Islet precursor cell (in vitro differentiated cells): ENCODE measurements around the gene IGFBP3.
"Not testable (repeated sequence)": the region's sequence is repeated elsewhere in the genome, so short reads cannot be mapped to it uniquely, and the experiment has no call there.

Experiments used
- DNase-seq: peaks from one replicate; pipeline ENCODE4 v3.0.0-alpha.2; 2018

Gene IGFBP3, protein sequence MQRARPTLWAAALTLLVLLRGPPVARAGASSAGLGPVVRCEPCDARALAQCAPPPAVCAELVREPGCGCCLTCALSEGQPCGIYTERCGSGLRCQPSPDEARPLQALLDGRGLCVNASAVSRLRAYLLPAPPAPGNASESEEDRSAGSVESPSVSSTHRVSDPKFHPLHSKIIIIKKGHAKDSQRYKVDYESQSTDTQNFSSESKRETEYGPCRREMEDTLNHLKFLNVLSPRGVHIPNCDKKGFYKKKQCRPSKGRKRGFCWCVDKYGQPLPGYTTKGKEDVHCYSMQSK

GRCh38 chr7:45920502-45921380, at the start of gene IGFBP3:
TSS of gene IGFBP3 (minus strand) at chr7:45921272. CDS start at chr7:45921140, 132 bp downstream.
- DNase-seq: peak; percentile 81

DNA sequence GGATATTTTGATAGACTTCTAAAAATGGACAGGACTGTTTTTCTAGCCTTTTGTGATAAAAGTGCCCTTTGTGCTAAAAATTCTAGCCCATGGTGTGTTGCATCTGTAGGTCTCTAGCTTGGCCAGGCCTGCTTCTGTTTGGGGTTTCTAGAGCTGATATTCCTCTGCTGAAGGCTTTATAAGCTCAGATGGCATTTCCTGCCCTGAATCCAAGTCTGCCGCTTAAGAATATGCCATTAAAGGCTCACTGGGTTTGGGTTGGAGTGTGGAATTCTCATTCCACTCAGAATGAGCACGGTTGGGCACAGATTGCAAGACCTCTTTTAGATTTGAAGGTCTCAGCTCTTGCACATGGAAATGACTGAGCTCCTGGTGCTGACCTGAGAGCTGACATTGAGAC, 49.4 kb upstream of the IGFBP3 start:
- no peak for DNase-seq

GRCh38 chr7:45969940-45970339, 48.9 kb upstream of the IGFBP3 start:
- no peak for DNase-seq

- no peak for DNase-seq
These were observed 47.9 kb upstream of the IGFBP3 start for GRCh38 chr7:45968856-45969541.

DNA sequence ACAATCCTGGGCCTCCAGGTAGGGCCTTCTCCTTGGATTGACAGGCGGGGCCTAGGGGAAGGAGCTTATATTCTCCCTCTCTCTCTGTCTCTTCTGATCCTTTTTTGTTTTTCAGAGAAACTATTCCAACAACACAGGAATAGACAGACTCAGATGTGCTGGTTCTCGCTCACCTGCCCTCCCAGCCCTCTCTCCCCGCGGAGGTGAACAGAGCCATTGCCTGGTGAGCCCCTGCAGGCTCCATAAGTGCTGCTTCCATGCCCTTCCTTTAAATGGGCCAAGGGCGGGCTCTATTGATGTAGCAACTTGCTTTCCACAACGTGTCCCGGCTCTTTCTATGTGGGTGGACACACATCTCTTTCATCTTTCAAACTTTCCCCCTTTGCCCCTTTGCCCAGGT, 47.2 kb upstream of the IGFBP3 start:
- no peak for DNase-seq

- no peak for DNase-seq
These were observed 46.6 kb upstream of the IGFBP3 start for GRCh38 chr7:45967591-45968157.

DNA sequence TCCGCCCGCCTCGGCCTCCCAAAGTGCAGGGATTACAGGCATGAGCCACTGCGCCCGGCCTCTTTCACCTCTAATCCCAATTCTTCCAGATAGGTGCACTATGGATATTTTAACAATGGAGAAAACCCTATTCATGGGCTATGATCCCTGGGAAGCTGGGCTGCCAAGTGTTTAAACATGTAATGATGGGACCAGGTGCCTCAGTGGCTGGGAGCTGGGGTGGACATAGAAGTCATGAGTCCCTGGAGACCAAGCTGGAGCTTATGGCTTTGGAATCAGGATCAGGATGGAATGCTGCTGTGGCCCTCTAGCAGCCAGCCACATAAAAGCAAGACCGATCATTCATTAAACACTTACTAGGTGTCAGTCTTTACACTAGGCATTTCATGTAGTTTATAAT, 41.8 kb upstream of the IGFBP3 start:
- no peak for DNase-seq

DNA sequence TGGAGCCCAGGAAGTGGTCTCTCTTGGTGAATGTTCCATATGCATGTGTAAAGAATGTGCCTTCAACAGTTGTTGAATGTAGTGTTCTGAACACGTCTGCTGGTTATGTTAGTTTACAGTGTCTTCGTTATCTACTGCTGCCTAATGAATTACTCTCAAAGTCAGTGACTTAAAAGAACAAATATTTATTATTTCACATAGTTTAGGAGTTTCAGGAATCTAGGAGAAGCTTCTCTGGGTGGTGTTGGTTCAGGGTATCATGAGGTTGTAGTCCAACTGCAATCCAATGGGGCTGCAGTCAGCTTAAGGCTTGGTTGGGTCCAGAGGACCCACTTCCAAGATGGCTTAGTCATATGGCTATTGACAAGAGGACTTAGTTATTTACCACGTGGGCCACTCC, 36.6 kb upstream of the IGFBP3 start:
- DNase-seq: no peak

- no peak for DNase-seq
These were observed 34.2 kb upstream of the IGFBP3 start for GRCh38 chr7:45955286-45955685.

DNA sequence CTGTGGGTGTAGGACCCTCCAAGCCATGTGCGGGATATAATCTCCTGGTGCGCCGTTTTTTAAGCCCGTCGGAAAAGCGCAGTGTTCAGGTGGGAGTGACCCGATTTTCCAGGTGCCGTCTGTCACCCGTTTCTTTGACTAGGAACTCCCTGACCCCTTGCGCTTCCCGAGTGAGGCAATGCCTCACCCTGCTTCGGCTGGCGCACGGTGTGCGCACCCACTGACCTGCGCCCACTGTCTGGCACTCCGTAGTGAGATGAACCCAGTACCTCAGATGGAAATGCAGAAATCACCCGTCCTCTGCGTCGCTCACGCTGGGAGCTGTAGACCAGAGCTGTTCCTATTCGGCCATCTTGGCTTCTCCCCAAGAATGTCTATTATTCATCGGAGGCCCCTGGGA, 32.0 kb upstream of the IGFBP3 start:
- DNase-seq: not testable (repeated sequence)

DNA sequence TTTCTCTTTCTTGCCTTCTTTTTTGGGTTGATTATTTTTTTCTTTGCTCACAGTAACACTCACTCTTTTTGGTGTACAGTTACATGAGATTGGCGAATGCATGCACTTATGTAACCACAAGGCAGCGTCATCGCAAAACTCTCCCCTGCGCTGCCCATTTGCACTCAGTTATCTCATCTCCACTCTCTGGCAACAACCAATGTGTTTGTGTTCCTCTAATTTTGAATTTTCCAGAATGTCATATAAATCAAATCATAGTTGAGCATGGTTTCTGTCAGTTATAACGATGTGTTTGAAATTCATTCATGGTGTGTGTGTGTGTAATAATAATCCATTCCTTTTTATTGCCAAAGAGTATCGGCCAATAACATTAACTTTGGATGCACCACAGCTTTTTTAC, 23.0 kb upstream of the IGFBP3 start:
- DNase-seq: no peak

- DNase-seq: no peak
These were observed 19.9 kb upstream of the IGFBP3 start for GRCh38 chr7:45940939-45941338.

- not testable (repeated sequence) for DNase-seq
These were observed 19.2 kb upstream of the IGFBP3 start for GRCh38 chr7:45940237-45940781.

DNA sequence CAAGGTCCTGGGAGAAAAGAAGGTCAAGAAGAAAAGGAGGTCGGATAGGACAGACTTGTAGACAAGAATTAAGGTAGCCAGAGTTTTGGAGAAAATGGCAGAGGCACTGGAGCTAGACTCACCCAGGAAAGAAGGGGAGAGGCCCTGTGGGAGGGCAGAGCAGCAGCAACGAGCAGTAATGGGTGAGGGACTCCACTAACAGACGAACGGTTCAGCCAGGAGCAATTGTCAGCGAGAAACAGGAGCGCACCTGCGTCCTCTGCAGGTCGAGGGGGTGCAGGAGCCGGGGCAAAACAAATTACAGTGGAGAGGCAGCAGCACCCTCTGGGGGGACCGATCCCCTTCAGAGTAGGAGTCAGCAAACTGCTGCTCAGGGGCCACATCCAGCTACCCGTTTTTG, 18.5 kb upstream of the IGFBP3 start:
- DNase-seq: no peak

GRCh38 chr7:45938626-45939302, 17.7 kb upstream of the IGFBP3 start:
- DNase-seq: peak; percentile 58

- DNase-seq: no peak
These were observed 16.8 kb upstream of the IGFBP3 start for GRCh38 chr7:45937862-45938261.

GRCh38 chr7:45937301-45937700, 16.2 kb upstream of the IGFBP3 start:
- DNase-seq: peak; percentile 56

- no peak for DNase-seq
These were observed 9.9 kb upstream of the IGFBP3 start for GRCh38 chr7:45930967-45931366.

- DNase-seq: no peak
These were observed 6.6 kb upstream of the IGFBP3 start for GRCh38 chr7:45927721-45928120.

GRCh38 chr7:45924283-45924682, 3.2 kb upstream of the IGFBP3 start:
- peak; percentile 90 for DNase-seq

DNA sequence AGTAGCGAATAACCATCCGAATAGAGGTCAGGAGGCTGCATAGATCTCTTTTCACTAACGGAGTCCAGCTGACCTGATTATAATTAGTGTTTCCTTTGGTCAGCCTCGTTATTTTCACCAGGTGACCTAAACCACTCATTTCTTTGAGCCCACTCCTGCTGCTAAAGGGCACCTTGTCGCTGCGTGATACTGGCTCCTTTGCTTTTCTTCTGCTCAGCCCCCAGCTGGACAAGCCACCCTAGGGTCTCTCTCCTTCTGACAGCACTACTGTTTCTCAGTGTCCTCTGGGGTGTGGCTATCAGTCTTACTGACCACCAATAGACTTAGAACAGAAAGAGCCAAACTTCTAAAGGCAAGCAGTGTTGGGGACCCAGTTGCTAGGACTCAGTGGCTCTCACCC, 2.7 kb upstream of the IGFBP3 start:
- no peak for DNase-seq

DNA sequence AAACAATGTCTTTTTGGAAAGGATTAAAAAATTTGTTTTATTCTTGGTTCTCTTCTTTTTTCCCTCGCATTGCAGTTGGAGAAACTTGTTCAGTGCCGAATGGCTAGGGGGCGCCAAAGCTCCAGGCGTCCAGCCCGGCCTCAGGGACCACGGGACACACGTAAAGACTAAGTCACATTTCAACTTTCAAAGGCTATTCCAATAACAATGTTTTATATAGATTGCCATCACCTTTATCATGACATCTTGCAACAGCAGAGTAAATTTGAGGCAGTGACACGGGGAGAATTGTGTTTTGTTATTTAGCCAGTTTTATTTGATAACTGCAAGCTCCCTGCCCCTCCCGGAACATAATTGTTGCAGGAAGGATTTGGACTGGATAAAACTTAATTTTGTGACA, 2.2 kb upstream of the IGFBP3 start:
- peak; percentile 83 for DNase-seq
